ENCODE measurements around the gene YPEL2. TPM values are rescaled to one million over a fixed set of nuclear protein-coding genes. Genes with fewer than 3 reads are reported as not detected.

The YPEL2 gene
- total RNA-seq, 1 donor from 2014 or later, result 41.1 TPM

GRCh38 chr17:59427425-59427921 is 96.0 kb downstream of the YPEL2 start:
- TF ChIP-seq EZH2 (IDR thresholded peaks at IDR 0.05; ENCODE audit: insufficient read depth, low read length), result no peak
- TF ChIP-seq, protein P1, sequence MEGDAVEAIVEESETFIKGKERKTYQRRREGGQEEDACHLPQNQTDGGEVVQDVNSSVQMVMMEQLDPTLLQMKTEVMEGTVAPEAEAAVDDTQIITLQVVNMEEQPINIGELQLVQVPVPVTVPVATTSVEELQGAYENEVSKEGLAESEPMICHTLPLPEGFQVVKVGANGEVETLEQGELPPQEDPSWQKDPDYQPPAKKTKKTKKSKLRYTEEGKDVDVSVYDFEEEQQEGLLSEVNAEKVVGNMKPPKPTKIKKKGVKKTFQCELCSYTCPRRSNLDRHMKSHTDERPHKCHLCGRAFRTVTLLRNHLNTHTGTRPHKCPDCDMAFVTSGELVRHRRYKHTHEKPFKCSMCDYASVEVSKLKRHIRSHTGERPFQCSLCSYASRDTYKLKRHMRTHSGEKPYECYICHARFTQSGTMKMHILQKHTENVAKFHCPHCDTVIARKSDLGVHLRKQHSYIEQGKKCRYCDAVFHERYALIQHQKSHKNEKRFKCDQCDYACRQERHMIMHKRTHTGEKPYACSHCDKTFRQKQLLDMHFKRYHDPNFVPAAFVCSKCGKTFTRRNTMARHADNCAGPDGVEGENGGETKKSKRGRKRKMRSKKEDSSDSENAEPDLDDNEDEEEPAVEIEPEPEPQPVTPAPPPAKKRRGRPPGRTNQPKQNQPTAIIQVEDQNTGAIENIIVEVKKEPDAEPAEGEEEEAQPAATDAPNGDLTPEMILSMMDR (IDR thresholded peaks at IDR 0.05; ENCODE audit: insufficient read depth, low read depth, low read length), result no peak
- Histone ChIP-seq H3K27me3 (ENCODE audit: insufficient read depth, low read length) (no peaks in the 10 kb centered on the region), H3K4me2 (ENCODE audit: low read length) (peak overlapping the region; percentile 68), H3K79me2 (ENCODE audit: insufficient read depth, low read length) (no peaks in the 10 kb centered on the region), H3K4me3 (ENCODE audit: insufficient read depth, low read depth, low read length) (no peak overlapping the region), H3K9ac (ENCODE audit: low read length) (peak overlapping the region; percentile 46), H3K9me3 (ENCODE audit: insufficient read depth, low read depth, low read length) (peaks cover 4% of the 10 kb centered on the region), H3K4me1 (ENCODE audit: insufficient read depth, low read length) (peaks cover 31% of the 10 kb centered on the region), H3K27ac (ENCODE audit: low read depth, low read length) (peak overlapping the region; percentile 51), H2AFZ (ENCODE audit: low read depth, low read length) (peak overlapping the region; percentile 58), H4K20me1 (ENCODE audit: insufficient read depth, low read length) (no peaks in the 10 kb centered on the region), H3K36me3 (ENCODE audit: insufficient read depth, low read length) (no peaks in the 10 kb centered on the region)
- DNase-seq (ENCODE audit: low read depth) (peak; percentile 71), FAIRE-seq (no peak)
- H3K27me3 Mint-ChIP-seq (ENCODE audit: low read depth, unreplicated experiment), result no peaks in the 10 kb centered on the region
- H3K36me3 Mint-ChIP-seq (ENCODE audit: low read depth, unreplicated experiment), result peaks cover 5% of the 10 kb centered on the region
- H3K4me1 Mint-ChIP-seq (ENCODE audit: low read depth, unreplicated experiment), result peaks cover 54% of the 10 kb centered on the region
- H3K9me3 Mint-ChIP-seq (ENCODE audit: unreplicated experiment), result peaks cover 8% of the 10 kb centered on the region
- peak overlapping the region; percentile 31 for H3K4me3 Mint-ChIP-seq (ENCODE audit: unreplicated experiment)
- H3K27ac Mint-ChIP-seq (ENCODE audit: unreplicated experiment), result peak overlapping the region; percentile 99

DNA sequence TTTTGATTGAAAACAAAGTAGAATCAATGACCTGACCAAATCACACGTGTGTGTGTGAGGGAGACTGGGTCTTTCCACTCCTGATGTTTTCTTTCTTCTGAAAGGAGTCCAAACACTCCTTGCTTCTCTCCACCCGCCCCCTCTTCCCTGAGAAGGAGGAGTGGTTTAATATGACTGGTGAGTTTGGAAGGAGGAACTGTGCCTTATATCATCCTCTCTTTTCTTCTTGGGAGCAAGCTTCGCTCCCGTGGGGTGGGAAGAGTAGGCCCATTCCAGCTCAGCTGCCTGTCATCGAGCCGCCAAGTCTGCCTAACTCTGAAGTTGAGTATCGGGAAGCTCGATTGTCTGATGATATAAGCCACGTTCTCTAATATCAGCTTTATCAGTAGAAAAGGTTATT is 96.5 kb downstream of the YPEL2 start:
- Histone ChIP-seq H3K4me3 (ENCODE audit: insufficient read depth, low read depth, low read length) (no peak overlapping the region), H3K9me3 (ENCODE audit: insufficient read depth, low read depth, low read length) (peaks cover 5% of the 10 kb centered on the region), H2AFZ (ENCODE audit: low read depth, low read length) (peak overlapping the region; percentile 22), H3K9ac (ENCODE audit: low read length) (peak overlapping the region; percentile 46), H3K4me1 (ENCODE audit: insufficient read depth, low read length) (peaks cover 27% of the 10 kb centered on the region), H3K36me3 (ENCODE audit: insufficient read depth, low read length) (no peaks in the 10 kb centered on the region), H3K27ac (ENCODE audit: low read depth, low read length) (peak overlapping the region; percentile 51), H3K4me2 (ENCODE audit: low read length) (peak overlapping the region; percentile 68), H3K27me3 (ENCODE audit: insufficient read depth, low read length) (no peaks in the 10 kb centered on the region), H3K79me2 (ENCODE audit: insufficient read depth, low read length) (no peaks in the 10 kb centered on the region), H4K20me1 (ENCODE audit: insufficient read depth, low read length) (no peaks in the 10 kb centered on the region)
- Mint-ChIP-seq H3K9me3 (ENCODE audit: unreplicated experiment) (peaks cover 5% of the 10 kb centered on the region), H3K27me3 (ENCODE audit: low read depth, unreplicated experiment) (no peaks in the 10 kb centered on the region), H3K4me1 (ENCODE audit: low read depth, unreplicated experiment) (peaks cover 53% of the 10 kb centered on the region), H3K4me3 (ENCODE audit: unreplicated experiment) (peak overlapping the region; percentile 31), H3K36me3 (ENCODE audit: low read depth, unreplicated experiment) (peaks cover 3% of the 10 kb centered on the region), H3K27ac (ENCODE audit: unreplicated experiment) (peak overlapping the region; percentile 99)
- TF ChIP-seq EZH2 (IDR thresholded peaks at IDR 0.05; ENCODE audit: insufficient read depth, low read length), result no peak
- TF ChIP-seq, protein P1 (IDR thresholded peaks at IDR 0.05; ENCODE audit: insufficient read depth, low read depth, low read length), result no peak
- peak; percentile 41 for DNase-seq (ENCODE audit: low read depth)
- FAIRE-seq, result no peak

- no peaks in the 10 kb centered on the region for H3K27me3 Mint-ChIP-seq (ENCODE audit: low read depth, unreplicated experiment)
These were observed 97.5 kb downstream of the YPEL2 start for GRCh38 chr17:59428916-59429485.

More at GRCh38 chr17:59428916-59429485, 97.5 kb downstream of the YPEL2 start:
- Histone ChIP-seq H3K4me3 (ENCODE audit: insufficient read depth, low read depth, low read length) (no peak overlapping the region), H3K27me3 (ENCODE audit: insufficient read depth, low read length) (no peaks in the 10 kb centered on the region), H3K36me3 (ENCODE audit: insufficient read depth, low read length) (no peaks in the 10 kb centered on the region), H3K27ac (ENCODE audit: low read depth, low read length) (no peak overlapping the region), H3K9ac (ENCODE audit: low read length) (no peak overlapping the region), H3K9me3 (ENCODE audit: insufficient read depth, low read depth, low read length) (peaks cover 5% of the 10 kb centered on the region), H2AFZ (ENCODE audit: low read depth, low read length) (no peak overlapping the region), H4K20me1 (ENCODE audit: insufficient read depth, low read length) (no peaks in the 10 kb centered on the region), H3K4me2 (ENCODE audit: low read length) (no peak overlapping the region), H3K4me1 (ENCODE audit: insufficient read depth, low read length) (peaks cover 24% of the 10 kb centered on the region), H3K79me2 (ENCODE audit: insufficient read depth, low read length) (no peaks in the 10 kb centered on the region)
- FAIRE-seq (no peak), DNase-seq (ENCODE audit: low read depth) (no peak)
- peak overlapping the region; percentile 21 for H3K4me3 Mint-ChIP-seq (ENCODE audit: unreplicated experiment)
- H3K36me3 Mint-ChIP-seq (ENCODE audit: low read depth, unreplicated experiment), result no peaks in the 10 kb centered on the region
- H3K4me1 Mint-ChIP-seq (ENCODE audit: low read depth, unreplicated experiment), result peaks cover 46% of the 10 kb centered on the region
- TF ChIP-seq EZH2 (IDR thresholded peaks at IDR 0.05; ENCODE audit: insufficient read depth, low read length), result no peak
- TF ChIP-seq, protein P1 (IDR thresholded peaks at IDR 0.05; ENCODE audit: insufficient read depth, low read depth, low read length), result no peak
- H3K27ac Mint-ChIP-seq (ENCODE audit: unreplicated experiment), result peak overlapping the region; percentile 62
- peaks cover 3% of the 10 kb centered on the region for H3K9me3 Mint-ChIP-seq (ENCODE audit: unreplicated experiment)

Measured in astrocyte (in vitro differentiated cells and primary cell).